K562 (cell line): ENCODE data around the gene SLC9A3. TPM values are rescaled to one million over a fixed set of nuclear protein-coding genes. Genes with fewer than 3 reads are reported as not detected.

Experiments used
- ATAC-seq: fragments of 200-7000 bp; cut with Tn5 transposase; 3 replicates; pipeline ENCODE4 v1.9.1; 2020; ENCODE audit warnings: moderate library complexity
- BruUV-seq: library from RNA; stranded (reverse); fragments of 400-500 nt; replicated peaks from 2 replicates; lab custom pipeline; 2021; lab: Mats Ljungman, UMichigan
- CTCF ChIA-PET: fragments of 300-600 bp; formaldehyde crosslinking; extraction: SDS; loops from one replicate; lab custom pipeline; 2021; ENCODE audit warnings: low intra/inter-chr PET ratio; lab: Yijun Ruan, JAX
- POLR2A ChIA-PET: fragments of 300-600, 350-650 bp; sonication (Branson Sonifier 250); formaldehyde crosslinking; extraction: SDS; loops from one replicate; lab custom pipeline; 2021; ENCODE audit warnings: antibody characterized with exemption, inconsistent platforms; lab: Yijun Ruan, JAX
- DNase-seq, 4 experiments: peaks; one replicate each; pipeline versions ENCODE4 v3.0.0 to v3.0.0-alpha.2; 2011 to 2018; ENCODE audit warnings: low spot score in 3 of 4, mixed read lengths in 3 of 4; ENCODE audit errors: extremely low read depth in 1 of 4
- FAIRE-seq: peaks from 2 replicates; lab custom pipeline; 2011; peaks lifted over from hg19 to GRCh38; lab: Jason Lieb, UNC
- H2AFZ ChIP-seq: 2 replicates; pipeline ENCODE4 v1.6.0; 2011; ENCODE audit warnings: low read depth, low read length, control low read depth, inconsistent platforms
- H3K27ac ChIP-seq: fragments of 200-600 bp; 3 replicates; pipeline ENCODE4 v1.8.0; 2011; ENCODE audit warnings: low read depth, mild to moderate bottlenecking, control low read depth, inconsistent platforms, low read length, moderate library complexity, mixed read lengths; ENCODE audit errors: extremely low read depth
- H3K27me3 ChIP-seq, 2 experiments: fragments of 300-600 bp in 1 of 2; 2 replicates in 1 of 2; 3 replicates in 1 of 2; pipeline versions ENCODE4 v1.6.0 to v1.8.0; 2011; ENCODE audit warnings: inconsistent platforms in 2 of 2, low read length in 2 of 2, mild to moderate bottlenecking in 1 of 2, mixed read lengths in 1 of 2, moderate library complexity in 1 of 2; ENCODE audit not compliant: control insufficient read depth in 2 of 2, insufficient read depth in 2 of 2
- H3K36me3 ChIP-seq: fragments of 300-600 bp; 3 replicates; pipeline ENCODE4 v1.8.0; 2011; ENCODE audit warnings: mild to moderate bottlenecking, low read length, inconsistent platforms; ENCODE audit not compliant: control insufficient read depth, insufficient read depth
- H3K4me1 ChIP-seq, 2 experiments: fragments of 200-600 bp in 1 of 2; replicated peaks in 1 of 2; 2 replicates in 1 of 2; 3 replicates in 1 of 2; pipeline versions ENCODE4 v1.5.1 to v1.8.0; 2011; ENCODE audit warnings: inconsistent platforms in 2 of 2, low read length in 2 of 2, mild to moderate bottlenecking in 1 of 2, mixed read lengths in 1 of 2, moderate library complexity in 1 of 2; ENCODE audit not compliant: control insufficient read depth in 2 of 2, insufficient read depth in 2 of 2
- H3K4me2 ChIP-seq: 2 replicates; pipeline ENCODE4 v1.6.1; 2011; ENCODE audit warnings: low read length, control low read depth, inconsistent platforms, mixed read lengths; ENCODE audit not compliant: insufficient read depth
- H3K4me3 ChIP-seq: fragments of 200-600 bp; sonication (generic), shearing (Covaris generic); 2 replicates; pipeline ENCODE4 v1.5.1; 2016; ENCODE audit warnings: control low read depth, inconsistent platforms
- H3K79me2 ChIP-seq: fragments of 200-600 bp; 3 replicates; pipeline ENCODE4 v1.8.0; 2011; ENCODE audit warnings: low read length, inconsistent platforms; ENCODE audit not compliant: control insufficient read depth, insufficient read depth
- H3K9ac ChIP-seq, 2 experiments: 2 replicates each; pipeline versions ENCODE4 v1.6.0 to v1.6.1; 2011; ENCODE audit warnings: low read depth in 2 of 2, low read length in 2 of 2, control low read depth in 1 of 2, inconsistent platforms in 1 of 2, mild to moderate bottlenecking in 1 of 2, mixed read lengths in 1 of 2; ENCODE audit not compliant: insufficient read depth in 1 of 2
- H3K9me1 ChIP-seq: one replicate; pipeline ENCODE4 v1.6.0; 2011; ENCODE audit warnings: inconsistent platforms, mild to moderate bottlenecking, low read length, moderate library complexity; ENCODE audit not compliant: control insufficient read depth, insufficient read depth
- H3K9me3 ChIP-seq: replicated peaks from 2 replicates; pipeline ENCODE4 v1.5.1; 2011; ENCODE audit warnings: low read depth, low read length, inconsistent platforms; ENCODE audit not compliant: control insufficient read depth, insufficient read depth
- H4K20me1 ChIP-seq: replicated peaks from 2 replicates; pipeline ENCODE4 v1.6.1; 2011; ENCODE audit warnings: low read length, inconsistent platforms, mixed read lengths; ENCODE audit not compliant: control insufficient read depth, insufficient read depth
- CXXC5 ChIP-seq: fragments of 250-450 bp; sonication (Bioruptor Pico); IDR thresholded peaks from 2 replicates; pipeline ENCODE4 v1.8.0; 2022; ENCODE audit warnings: inconsistent platforms, mild to moderate bottlenecking, moderate library complexity
- KDM1A ChIP-seq, 2 experiments: fragments of 450-650 bp; IDR thresholded peaks; 2 replicates each; pipeline ENCODE4 v1.6.1; 2016; ENCODE audit warnings: mild to moderate bottlenecking in 2 of 2
- NR2C2 ChIP-seq, 2 experiments: fragments of 200-800 bp in 1 of 2; sonication (Bioruptor generic) in 1 of 2; sonication (generic) in 1 of 2; formaldehyde crosslinking in 1 of 2; IDR thresholded peaks; 2 replicates each; pipeline versions ENCODE4 v1.6.1 to v1.8.0; 2016 to 2022; ENCODE audit warnings: mild to moderate bottlenecking in 1 of 2, missing compliant biosample characterization in 1 of 2, missing genetic modification characterization in 1 of 2, missing genetic modification reagents in 1 of 2
- RCOR1 ChIP-seq, 2 experiments: IDR thresholded peaks; 2 replicates each; pipeline ENCODE4 v1.6.1; 2012; ENCODE audit warnings: low read depth in 2 of 2, low read length in 2 of 2, borderline replicate concordance in 1 of 2, improper control_type of control experiment in 1 of 2
- SNRNP70 ChIP-seq: fragments of 200-400 bp; formaldehyde crosslinking; optimal IDR thresholded peaks from 2 replicates; pipeline ENCODE3; 2017; ENCODE audit warnings: low read depth, low read length
- U2AF1 ChIP-seq: fragments of 200-400 bp; formaldehyde crosslinking; optimal IDR thresholded peaks from 2 replicates; pipeline ENCODE3; 2017; ENCODE audit warnings: mild to moderate bottlenecking, low read depth, low read length, moderate library complexity
- WGBS: fragments of 100-300 bp; shearing (Covaris generic); methylation state at CpG from one replicate; pipeline ENCODE4 v1.1.6; 2016; ENCODE audit warnings: low coverage, mixed read lengths; ENCODE audit not compliant: insufficient coverage; ENCODE audit errors: missing lambda C conversion rate; 5-methylcytosine and 5-hydroxymethylcytosine counted together
- in situ Hi-C: fragments of 300-500 bp; cut with MboI; formaldehyde crosslinking; loops from 4 replicates; pipeline ENCODE4 v1.15.0; 2018; ENCODE audit warnings: inconsistent platforms, mixed read lengths
- intact Hi-C: fragments of 100-400 bp; cut with micrococcal nuclease; formaldehyde crosslinking; loops from 2 replicates; pipeline ENCODE4 v1.14.2; 2022
- polyA plus RNA-seq, 8 experiments: library from polyadenylated mRNA; depleted of rRNA in 4 of 8; stranded (reverse) in 5 of 8; unstranded in 3 of 8; fragments of >200 nt; fragmentation: Nextera tagmentation in 2 of 8; fragmentation: Illumina TruSeq in 1 of 8; extraction: Ambion mirVana in 2 of 8; extraction: Trizol in 1 of 8; gene quantifications; 2 replicates each; pipeline versions ENCODE4 v1.2.1 to v1.2.3, GENCODE V29; 2011 to 2014; ENCODE audit warnings: inconsistent platforms in 1 of 8, missing spikeins in 1 of 8
- total RNA-seq, 7 experiments: library from RNA; depleted of rRNA in 6 of 7; stranded (reverse); fragments of >200 nt in 6 of 7; fragmentation: Illumina TruSeq in 2 of 7; extraction: Trizol in 2 of 7; gene quantifications; 2 replicates each; pipeline versions ENCODE4 v1.2.1 to v1.2.3, GENCODE V29; 2011 to 2021; ENCODE audit warnings: low replicate concordance in 1 of 7

SLC9A3 gene
- total and polyA plus RNA-seq, 9 of the 15 experiments (the other 6 are each of a cell fraction or from before 2014, with no cell fraction given) = 1.5 to 5.8 (median 3.7) TPM; not detected in 2

- no peak overlapping the region for H3K4me2 ChIP-seq
Observed at GRCh38 chr5:554284-554988, 30.2 kb upstream of the SLC9A3 start.

GRCh38 chr5:553874-554273 lies 29.6 kb upstream of the SLC9A3 start:
- intact Hi-C loops (no loop called here), in situ Hi-C loops (no loop called here)
- no peak for ATAC-seq
- H3K4me2 ChIP-seq = no peak overlapping the region
- H3K27me3 ChIP-seq = peaks cover 11 to 37% of the 10 kb centered on the region in 2 experiments; a peak in 4 of 5 replicates
- POLR2A ChIA-PET = no interaction called here
- H3K4me1 ChIP-seq = peaks cover 0 to 26% of the 10 kb centered on the region in 2 experiments; a peak in 3 of 5 replicates
- no peak overlapping the region for H3K4me3 ChIP-seq
- no peaks in the 10 kb centered on the region for H3K9me1 ChIP-seq
- no peaks in the 10 kb centered on the region for H3K79me2 ChIP-seq
- no peaks in the 10 kb centered on the region for H3K36me3 ChIP-seq
- H3K9me3 ChIP-seq = no peaks in the 10 kb centered on the region
- no peak for FAIRE-seq
- no peak for DNase-seq
- 2% methylated on average over 13 of the region's 13 CpGs for WGBS
- no peak overlapping the region for H3K27ac ChIP-seq
- H2AFZ ChIP-seq = no peak overlapping the region
- TF ChIP-seq U2AF1 = no peak
- TF ChIP-seq RCOR1 (IDR thresholded peaks at IDR 0.05; ENCODE audit: borderline replicate concordance in 1 of 2, low read depth in 2 of 2, low read length in 2 of 2) = 0 out of 4 replicates have a peak, but pooled peaks of 1 of the 2 experiments have one; percentile 38
- TF ChIP-seq CXXC5 (CRISPR knock-in tag) = peak; percentile 33; the same call in 1 of the 2 replicates
- TF ChIP-seq KDM1A (IDR thresholded peaks at IDR 0.05) = peak in 1 of 2 experiments; percentile 56; a peak in 1 of 4 replicates
- no peak overlapping the region for H3K9ac ChIP-seq
- BruUV-seq = no TSS peak
- CTCF ChIA-PET = no interaction called here
- H4K20me1 ChIP-seq = peaks cover 8% of the 10 kb centered on the region; the same call in 1 of the 2 replicates

More at GRCh38 chr5:554284-554988, 30.2 kb upstream of the SLC9A3 start:
- Histone ChIP-seq H3K27ac (no peak overlapping the region), H3K79me2 (no peaks in the 10 kb centered on the region)
- in situ Hi-C loops = no loop called here
- WGBS = 4% methylated on average over 23 of the region's 40 CpGs
- TF ChIP-seq SNRNP70 (no peak), NR2C2 (CRISPR knock-in tag; IDR thresholded peaks at IDR 0.05) (no peak), NR2C2 (tag; IDR thresholded peaks at IDR 0.05) (peak; percentile 33; the same call in 1 of the 2 replicates)
- TF ChIP-seq, all 486 proteins: peak for 1
- FAIRE-seq = no peak
- intact Hi-C loops = no loop called here
- Histone ChIP-seq H3K4me3 (no peak overlapping the region), H3K9me3 (no peaks in the 10 kb centered on the region), H3K9ac (no peak overlapping the region), H3K4me1 (peaks cover 0 to 26% of the 10 kb centered on the region in 2 experiments; a peak in 3 of 5 replicates), H2AFZ (no peak overlapping the region), H3K27me3 (peaks cover 12 to 43% of the 10 kb centered on the region in 2 experiments; a peak in 4 of 5 replicates), H3K36me3 (no peaks in the 10 kb centered on the region), H4K20me1 (peaks cover 9% of the 10 kb centered on the region; the same call in 1 of the 2 replicates), H3K9me1 (no peaks in the 10 kb centered on the region)
- CTCF ChIA-PET = no interaction called here
- no TSS peak for BruUV-seq
- DNase-seq = no peak
- POLR2A ChIA-PET = no interaction called here
- ATAC-seq = no peak
